HEK293T (cell line): ENCODE data around the gene AMBP.

Experiments used
- CTCF ChIA-PET: fragments of 350-600 bp; formaldehyde crosslinking; extraction: SDS; loops from one replicate; lab custom pipeline; 2021; ENCODE audit warnings: antibody characterized with exemption, inconsistent platforms; lab: Yijun Ruan, JAX
- POLR2A ChIA-PET: fragments of 350-600 bp; formaldehyde crosslinking; extraction: SDS; loops from one replicate; lab custom pipeline; 2020; ENCODE audit warnings: antibody characterized with exemption, inconsistent platforms; lab: Yijun Ruan, JAX
- DNase-seq: peaks from one replicate; pipeline ENCODE4 v3.0.0; 2012; ENCODE audit warnings: mixed read lengths; ENCODE audit errors: extremely low spot score
- ARNT ChIP-seq: fragments of 450-650 bp; IDR thresholded peaks from 2 replicates; pipeline ENCODE4 v1.6.1; 2017; ENCODE audit warnings: mild to moderate bottlenecking
- BHLHE40 ChIP-seq: fragments of 450-650 bp; IDR thresholded peaks from 2 replicates; pipeline ENCODE4 v1.6.1; 2016; ENCODE audit warnings: mild to moderate bottlenecking, moderate library complexity, borderline replicate concordance
- CTBP1 ChIP-seq: fragments of 450-650 bp; IDR thresholded peaks from 2 replicates; pipeline ENCODE4 v1.6.1; 2016; ENCODE audit warnings: borderline replicate concordance
- ELF4 ChIP-seq: fragments of 450-650 bp; IDR thresholded peaks from 2 replicates; pipeline ENCODE4 v1.6.1; 2017; ENCODE audit warnings: antibody characterized with exemption
- FOXA1 ChIP-seq: fragments of 450-650 bp; IDR thresholded peaks from 2 replicates; pipeline ENCODE4 v1.6.1; 2016; ENCODE audit warnings: mild to moderate bottlenecking
- FOXK2 ChIP-seq: fragments of 450-650 bp; IDR thresholded peaks from 2 replicates; pipeline ENCODE4 v1.6.1; 2016; ENCODE audit warnings: mild to moderate bottlenecking
- FOXM1 ChIP-seq: fragments of 450-650 bp; IDR thresholded peaks from 2 replicates; pipeline ENCODE4 v1.6.1; 2017; ENCODE audit warnings: mild to moderate bottlenecking, borderline replicate concordance
- HDGF ChIP-seq: fragments of 450-650 bp; IDR thresholded peaks from 2 replicates; pipeline ENCODE4 v1.6.1; 2017; ENCODE audit warnings: antibody characterized with exemption, borderline replicate concordance
- L3MBTL2 ChIP-seq: fragments of 450-650 bp; conservative IDR thresholded peaks from 2 replicates; pipeline ENCODE4 v1.6.1; 2016; ENCODE audit warnings: mild to moderate bottlenecking
- LEF1 ChIP-seq: fragments of 450-650 bp; IDR thresholded peaks from 2 replicates; pipeline ENCODE4 v1.6.1; 2017; ENCODE audit warnings: mild to moderate bottlenecking, borderline replicate concordance
- NFRKB ChIP-seq: fragments of 450-650 bp; IDR thresholded peaks from 2 replicates; pipeline ENCODE4 v1.6.1; 2016; ENCODE audit warnings: mild to moderate bottlenecking, moderate library complexity
- PKNOX1 ChIP-seq: fragments of 450-650 bp; IDR thresholded peaks from 2 replicates; pipeline ENCODE4 v1.6.1; 2016
- SP1 ChIP-seq: fragments of 450-650 bp; IDR thresholded peaks from 2 replicates; pipeline ENCODE4 v1.6.1; 2017
- SUZ12 ChIP-seq: fragments of 450-650 bp; IDR thresholded peaks from 2 replicates; pipeline ENCODE4 v1.6.1; 2016; ENCODE audit warnings: mild to moderate bottlenecking
- TARDBP ChIP-seq: fragments of 450-650 bp; IDR thresholded peaks from 2 replicates; pipeline ENCODE4 v1.6.1; 2016
- ZNF384 ChIP-seq: fragments of 450-650 bp; IDR thresholded peaks from 2 replicates; pipeline ENCODE4 v1.6.1; 2016

AMBP gene

GRCh38 chr9:114089206-114089840 is 11.2 kb upstream of the AMBP start:
- ChIA-PET POLR2A (no interaction called here), CTCF (interaction anchor here (1.1 kb wide), 1 partner anchor 202 kb away, joined by 3 read pairs; no protein-coding TSS in a partner anchor)
- no peak for DNase-seq
- TF ChIP-seq BHLHE40: no peak
- no peak for TF ChIP-seq CTBP1
- no peak for TF ChIP-seq FOXK2
- TF ChIP-seq ZNF384: no peak

DNA sequence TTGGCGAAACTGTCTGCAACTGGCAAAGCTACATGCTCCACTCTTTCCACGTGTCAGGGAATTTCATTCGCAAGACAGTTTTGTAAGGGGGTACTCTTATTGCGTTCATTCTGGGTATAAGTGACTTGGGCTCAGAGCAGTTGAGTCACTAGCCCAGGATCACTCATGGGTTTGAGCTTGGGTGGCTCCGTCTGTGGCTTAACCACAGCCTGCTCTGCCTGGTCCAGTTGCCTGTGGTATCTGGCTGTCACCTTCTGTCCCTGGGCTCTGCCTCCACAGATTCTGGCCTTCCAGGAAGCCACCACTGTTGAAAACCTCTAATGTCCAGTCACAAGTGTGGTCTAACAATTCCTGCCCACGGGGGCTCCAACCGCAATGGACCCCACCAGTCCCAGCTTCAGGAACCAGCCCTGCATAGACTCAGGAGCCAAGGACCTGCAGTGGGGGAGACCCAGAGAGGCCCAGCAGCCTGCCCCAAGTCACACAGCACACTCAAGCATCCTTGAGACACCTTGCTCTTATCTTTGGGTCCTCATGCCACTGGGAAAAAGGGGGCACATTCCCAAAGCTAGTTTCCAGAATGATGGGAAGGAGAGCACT is 10.6 kb upstream of the AMBP start:
- no peak for TF ChIP-seq ARNT
- no peak for TF ChIP-seq CTBP1
- no peak for TF ChIP-seq SP1
- TF ChIP-seq NFRKB: no peak
- TF ChIP-seq HDGF: no peak
- TF ChIP-seq ZNF384: no peak
- TF ChIP-seq FOXA1: no peak
- no peak for TF ChIP-seq LEF1
- no peak for TF ChIP-seq ELF4
- no peak for TF ChIP-seq SUZ12
- TF ChIP-seq BHLHE40: no peak
- TF ChIP-seq FOXM1: no peak
- TF ChIP-seq PKNOX1: no peak
- TF ChIP-seq L3MBTL2: no peak
- TF ChIP-seq FOXK2: no peak
- TF ChIP-seq TARDBP: no peak
- DNase-seq: no peak
- ChIA-PET POLR2A (no interaction called here), CTCF (interaction anchor here (0.5 to 1.1 kb wide), 2 partner anchors 202 to 933 kb away, joined by 3 read pairs; no protein-coding TSS in a partner anchor)

DNA sequence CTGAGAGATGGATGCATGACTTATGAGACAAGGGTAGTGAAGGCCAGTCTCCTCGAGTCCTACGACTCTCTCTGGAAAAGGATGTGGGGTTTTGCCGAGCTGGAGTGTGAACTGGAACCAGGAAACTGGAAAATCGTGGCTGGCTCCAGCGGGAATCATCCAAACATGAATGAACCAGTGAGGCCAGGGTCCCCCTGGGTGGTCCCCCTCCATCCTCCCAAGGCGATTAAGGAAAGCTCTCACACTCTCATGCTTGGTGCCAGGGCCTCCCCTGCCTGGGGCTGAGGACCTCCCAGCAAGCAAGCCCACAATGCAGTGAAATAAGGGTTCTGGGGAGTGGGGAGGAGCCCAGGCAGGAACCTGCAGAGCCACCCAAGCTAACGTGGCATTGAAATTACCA is 9.6 kb upstream of the AMBP start:
- no peak for DNase-seq
- CTCF ChIA-PET: interaction anchor here (0.9 kb wide), 1 partner anchor 8 kb away, joined by 3 read pairs; no protein-coding TSS in a partner anchor
- POLR2A ChIA-PET: no interaction called here
- TF ChIP-seq NFRKB: no peak
- no peak for TF ChIP-seq ZNF384
- no peak for TF ChIP-seq SUZ12
- TF ChIP-seq SP1: no peak
- no peak for TF ChIP-seq ARNT
- no peak for TF ChIP-seq TARDBP
- no peak for TF ChIP-seq FOXA1
- no peak for TF ChIP-seq ELF4
- no peak for TF ChIP-seq HDGF
- no peak for TF ChIP-seq L3MBTL2
- TF ChIP-seq CTBP1: no peak
- no peak for TF ChIP-seq BHLHE40
- no peak for TF ChIP-seq FOXK2
- TF ChIP-seq LEF1: no peak
- TF ChIP-seq PKNOX1: no peak
- TF ChIP-seq FOXM1: no peak

DNA sequence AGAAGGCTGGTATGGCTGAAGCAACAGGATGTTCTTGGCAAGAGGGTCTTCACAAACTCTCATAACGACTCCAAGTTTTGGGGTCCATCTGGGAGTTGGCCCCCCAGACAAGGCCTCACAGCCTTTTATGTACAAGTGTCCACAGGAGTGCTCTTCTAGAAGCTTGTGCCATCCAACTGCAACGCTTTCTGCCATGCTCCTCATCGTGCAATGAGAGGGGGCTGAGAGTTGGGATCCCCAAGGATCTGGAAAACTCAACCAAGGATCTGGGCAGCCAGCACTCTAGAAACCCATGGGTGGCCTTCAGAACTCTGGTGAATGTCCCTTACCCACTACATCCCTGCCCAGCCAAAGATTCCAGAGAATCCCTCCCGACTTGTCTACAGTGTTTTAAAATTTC is 8.5 kb upstream of the AMBP start:
- CTCF ChIA-PET: no interaction called here
- no peak for DNase-seq
- POLR2A ChIA-PET: no interaction called here
- TF ChIP-seq ZNF384 (no peak), TARDBP (no peak), FOXM1 (no peak), HDGF (no peak), SP1 (no peak), L3MBTL2 (no peak), PKNOX1 (no peak), ELF4 (no peak), FOXK2 (no peak), SUZ12 (no peak)

DNA sequence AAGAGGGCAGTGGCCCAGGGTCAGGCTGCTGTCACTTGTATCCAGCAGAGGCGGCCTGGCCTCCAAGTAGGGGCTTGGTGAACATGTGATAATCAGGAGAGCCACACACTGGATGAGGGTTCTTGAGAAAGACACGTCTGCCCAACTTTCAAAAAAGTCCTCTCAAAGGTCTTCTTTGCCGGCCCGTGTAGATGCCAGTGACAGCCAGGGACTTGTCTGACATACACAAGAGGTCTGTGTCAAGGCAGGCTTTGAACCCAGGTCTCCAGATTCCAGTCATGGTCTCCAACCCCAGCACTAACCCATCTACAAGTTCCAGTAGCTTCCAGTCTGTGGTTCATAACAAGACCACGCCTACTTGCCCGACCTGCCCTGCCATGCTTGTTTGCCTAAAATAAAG is 7.9 kb upstream of the AMBP start:
- CTCF ChIA-PET: no interaction called here
- DNase-seq: no peak
- POLR2A ChIA-PET: no interaction called here
- TF ChIP-seq SUZ12 (no peak), FOXM1 (no peak), SP1 (no peak), FOXA1 (no peak), CTBP1 (no peak), NFRKB (no peak)

- ChIA-PET CTCF (no interaction called here), POLR2A (no interaction called here)
- TF ChIP-seq FOXK2: no peak
- TF ChIP-seq ELF4: no peak
- TF ChIP-seq TARDBP: no peak
- no peak for TF ChIP-seq FOXM1
- no peak for TF ChIP-seq NFRKB
- TF ChIP-seq SUZ12: no peak
- TF ChIP-seq SP1: no peak
- no peak for TF ChIP-seq L3MBTL2
- TF ChIP-seq ARNT: no peak
- no peak for TF ChIP-seq PKNOX1
- no peak for TF ChIP-seq CTBP1
- no peak for TF ChIP-seq FOXA1
- no peak for TF ChIP-seq ZNF384
- TF ChIP-seq LEF1: no peak
- TF ChIP-seq BHLHE40: no peak
- TF ChIP-seq HDGF: no peak
- DNase-seq: no peak
These were observed 7.3 kb upstream of the AMBP start for GRCh38 chr9:114085387-114085789.
